SH-SY5Y (cell line): Measurements from ENCODE around the gene VEZT.

ENCODE experiments used
- GATA2 ChIP-seq: IDR thresholded peaks from 2 replicates; pipeline ENCODE4 v1.6.1; 2011; ENCODE audit warnings: mild to moderate bottlenecking, low read depth, low read length
- GATA3 ChIP-seq: IDR thresholded peaks from 2 replicates; pipeline ENCODE4 v1.6.1; 2011; ENCODE audit warnings: low read depth, mild to moderate bottlenecking, low read length, moderate library complexity

The VEZT gene

GRCh38 chr12:95217377-95218149 lies at the start of gene VEZT, which contains the start of gene FGD6:
Gene VEZT (plus strand): TSS chr12:95217807. CDS start chr12:95217851, 44 bp downstream.
Gene FGD6 (minus strand): TSS chr12:95217467. CDS start chr12:95217240, 227 bp downstream.
- TF ChIP-seq GATA2 (no peak), GATA3 (no peak)

GRCh38 chr12:95168746-95169145 lies 48.9 kb upstream of the VEZT start:
- TF ChIP-seq GATA2: no peak
- TF ChIP-seq GATA3: no peak

GRCh38 chr12:95169368-95169767 lies 48.2 kb upstream of the VEZT start:
- TF ChIP-seq GATA3 (no peak), GATA2 (no peak)

- TF ChIP-seq GATA2: 0 out of 2 replicates have a peak, but pooled peaks have one; percentile 4
- TF ChIP-seq GATA3: no peak
These were observed 44.0 kb upstream of the VEZT start for GRCh38 chr12:95173392-95174251.

GRCh38 chr12:95177201-95177768 lies 40.3 kb upstream of the VEZT start:
- TF ChIP-seq GATA3 (no peak), GATA2 (no peak)

GRCh38 chr12:95178136-95178535 lies 39.5 kb upstream of the VEZT start:
- TF ChIP-seq GATA3 (no peak), GATA2 (no peak)

- TF ChIP-seq GATA3: no peak
- TF ChIP-seq GATA2: no peak
These were observed 38.6 kb upstream of the VEZT start for GRCh38 chr12:95179011-95179410.

- TF ChIP-seq GATA3: no peak
- no peak for TF ChIP-seq GATA2
These were observed 36.5 kb upstream of the VEZT start for GRCh38 chr12:95181103-95181502.

GRCh38 chr12:95182868-95183415 lies 34.7 kb upstream of the VEZT start:
- TF ChIP-seq GATA3 (no peak), GATA2 (no peak)

- TF ChIP-seq GATA2: no peak
- TF ChIP-seq GATA3: no peak
These were observed 33.5 kb upstream of the VEZT start for GRCh38 chr12:95184121-95184520.

- no peak for TF ChIP-seq GATA2
These were observed 32.5 kb upstream of the VEZT start for GRCh38 chr12:95185072-95185471.

- no peak for TF ChIP-seq GATA2
- TF ChIP-seq GATA3: no peak
These were observed 31.8 kb upstream of the VEZT start for GRCh38 chr12:95185854-95186253.

- TF ChIP-seq GATA2: no peak
- no peak for TF ChIP-seq GATA3
These were observed 29.7 kb upstream of the VEZT start for GRCh38 chr12:95187865-95188415.
